ENCODE results near the gene GJC2. TPM values are rescaled to one million over a fixed set of nuclear protein-coding genes. Genes with fewer than 3 reads are reported as not detected.

Gene GJC2
- total RNA-seq, 2 donors from 2014 or later, result 0.95 to 3.6 TPM

DNA sequence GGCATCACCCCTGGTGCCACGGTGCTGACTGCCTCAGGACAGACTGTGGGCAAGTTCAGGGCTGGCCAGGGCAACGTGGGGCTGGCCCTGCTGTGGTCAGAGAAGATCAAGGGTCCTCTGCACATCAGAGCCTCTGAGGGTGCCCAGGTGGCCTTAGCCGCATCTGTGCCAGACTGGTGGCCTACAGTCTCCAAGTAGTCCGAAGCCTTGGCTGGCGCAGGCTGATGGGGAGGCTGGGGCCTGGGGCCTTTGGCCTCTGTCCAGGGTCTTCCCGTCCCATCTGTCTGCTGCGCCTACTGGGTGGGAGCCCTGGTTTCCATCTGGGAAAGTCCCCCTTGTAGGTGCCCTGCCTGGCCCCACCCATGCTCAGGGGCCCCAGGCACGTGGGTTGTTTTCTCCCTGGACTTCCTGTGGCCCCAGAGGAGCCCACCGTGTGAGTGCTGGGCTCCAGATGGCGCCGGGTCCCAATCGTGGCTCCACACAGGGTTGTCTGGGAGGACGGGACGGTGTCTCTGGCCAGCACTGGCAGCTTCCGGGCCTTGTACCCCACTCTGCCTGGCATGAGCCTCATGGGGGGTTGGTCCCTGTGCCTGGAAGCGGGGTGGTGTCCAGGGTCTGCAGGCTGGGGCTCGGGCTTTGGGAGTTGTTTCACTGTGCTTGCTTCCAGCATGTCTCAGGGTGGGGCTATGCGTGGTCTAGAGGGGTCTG is 25.7 kb downstream of the GJC2 start:
- peaks cover 10% of the 10 kb centered on the region for H3K36me3 ChIP-seq
- no peak overlapping the region for H3K4me3 ChIP-seq
- H3K4me1 ChIP-seq (ENCODE audit: control insufficient read depth in 1 of 2, low read depth in 2 of 2), result no peaks in the 10 kb centered on the region
- no peak for DNase-seq (ENCODE audit: low spot score)
- H3K27ac ChIP-seq, result no peak overlapping the region
- H3K27me3 ChIP-seq (replicated peaks; ENCODE audit: insufficient read depth), result no peaks in the 10 kb centered on the region
- ATAC-seq (ENCODE audit: insufficient number of reproducible peaks, low FRiP score, low read depth), result no peak
- TF ChIP-seq CTCF (IDR thresholded peaks at IDR 0.05), result no peak
- H3K9me3 ChIP-seq, result no peaks in the 10 kb centered on the region

DNA sequence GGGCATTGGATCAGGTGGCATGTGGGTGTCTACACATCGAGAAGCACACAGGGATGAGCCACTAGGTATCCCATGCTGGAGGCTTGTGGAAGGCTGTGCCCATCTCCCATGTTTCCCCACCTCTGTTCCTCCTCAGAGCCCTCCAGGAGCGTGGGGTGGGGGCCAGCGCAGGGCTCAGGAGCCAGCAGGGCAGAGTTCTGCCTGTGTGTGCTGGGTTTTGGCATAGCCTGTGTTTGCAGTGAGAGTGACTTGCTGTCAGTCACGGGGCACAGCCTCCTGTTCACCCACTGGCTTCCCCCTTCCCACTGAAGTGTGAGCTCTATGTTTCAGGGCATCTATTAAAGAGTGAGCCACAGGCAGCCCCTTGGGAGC is 26.3 kb downstream of the GJC2 start:
- DNase-seq (ENCODE audit: low spot score) (no peak), ATAC-seq (ENCODE audit: insufficient number of reproducible peaks, low FRiP score, low read depth) (no peak)
- H3K27me3 ChIP-seq (replicated peaks; ENCODE audit: insufficient read depth), result no peaks in the 10 kb centered on the region
- no peaks in the 10 kb centered on the region for H3K4me1 ChIP-seq (ENCODE audit: control insufficient read depth in 1 of 2, low read depth in 2 of 2)
- peaks cover 10% of the 10 kb centered on the region for H3K36me3 ChIP-seq
- no peak overlapping the region for H3K27ac ChIP-seq
- TF ChIP-seq CTCF (IDR thresholded peaks at IDR 0.05), result no peak
- no peaks in the 10 kb centered on the region for H3K9me3 ChIP-seq
- no peak overlapping the region for H3K4me3 ChIP-seq

GRCh38 chr1:228176461-228177182 is 26.9 kb downstream of the GJC2 start:
- DNase-seq (ENCODE audit: low spot score) (no peak), ATAC-seq (ENCODE audit: insufficient number of reproducible peaks, low FRiP score, low read depth) (no peak)
- Histone ChIP-seq H3K4me3 (no peak overlapping the region), H3K9me3 (no peaks in the 10 kb centered on the region), H3K36me3 (peaks cover 10% of the 10 kb centered on the region), H3K27me3 (replicated peaks; ENCODE audit: insufficient read depth) (no peaks in the 10 kb centered on the region), H3K4me1 (ENCODE audit: control insufficient read depth in 1 of 2, low read depth in 2 of 2) (no peaks in the 10 kb centered on the region), H3K27ac (no peak overlapping the region)
- TF ChIP-seq CTCF (IDR thresholded peaks at IDR 0.05), result no peak

- ATAC-seq (ENCODE audit: insufficient number of reproducible peaks, low FRiP score, low read depth), result no peak
- Histone ChIP-seq H3K4me1 (ENCODE audit: control insufficient read depth in 1 of 2, low read depth in 2 of 2) (no peaks in the 10 kb centered on the region), H3K27me3 (replicated peaks; ENCODE audit: insufficient read depth) (no peaks in the 10 kb centered on the region), H3K36me3 (peaks cover 10% of the 10 kb centered on the region), H3K4me3 (no peak overlapping the region), H3K27ac (no peak overlapping the region), H3K9me3 (no peaks in the 10 kb centered on the region)
- no peak for DNase-seq (ENCODE audit: low spot score)
- no peak for TF ChIP-seq CTCF (IDR thresholded peaks at IDR 0.05)
These were observed 27.4 kb downstream of the GJC2 start for GRCh38 chr1:228177183-228177475.

DNA sequence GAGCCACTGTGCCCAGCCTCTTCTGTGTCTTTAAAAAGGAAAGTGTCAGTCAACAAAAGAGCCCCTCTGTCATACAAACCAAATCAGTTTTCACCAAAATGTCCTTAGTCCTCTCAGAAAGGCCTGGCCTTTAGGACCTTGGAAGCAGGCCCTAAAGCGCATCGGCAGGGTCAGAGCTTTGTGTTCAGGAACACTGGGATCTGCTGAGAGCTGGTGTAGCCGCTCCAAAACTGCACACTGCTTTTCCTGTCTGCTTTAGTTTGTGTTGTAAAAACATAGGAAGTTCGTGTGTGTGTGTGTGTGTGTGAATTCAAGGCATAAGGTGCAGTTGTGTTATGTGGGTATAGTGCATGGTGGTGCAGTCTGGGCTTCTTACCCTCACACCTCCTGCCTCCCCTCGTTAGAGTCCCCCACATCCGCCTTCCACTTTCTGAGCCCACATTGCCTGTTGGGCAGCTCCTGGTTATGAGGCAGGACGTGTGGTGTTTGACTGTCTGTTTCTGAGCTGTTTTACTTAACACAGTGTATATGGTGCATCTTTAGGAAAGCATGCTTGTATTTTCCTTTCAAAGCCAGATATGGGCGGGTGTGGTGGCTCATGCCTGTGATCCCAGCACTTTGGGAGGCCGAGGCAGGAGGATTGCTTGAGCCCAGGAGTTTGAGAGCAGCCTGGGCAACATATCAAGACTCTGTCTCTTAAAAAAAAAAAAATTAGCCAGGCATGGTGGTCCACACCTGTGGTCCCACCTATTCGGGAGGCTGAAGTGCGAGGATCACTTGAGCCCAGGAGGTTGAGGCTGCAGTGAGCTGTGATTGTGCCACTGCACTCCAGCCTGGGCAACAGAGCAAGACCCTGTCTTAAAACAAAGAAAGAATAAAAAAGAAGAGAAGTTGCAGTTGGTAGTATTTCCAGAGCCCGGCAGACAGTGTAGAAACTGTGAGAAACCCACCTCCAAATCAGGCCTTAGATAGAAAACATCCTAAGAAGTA is 28.3 kb downstream of the GJC2 start:
- Histone ChIP-seq H3K36me3 (peaks cover 10% of the 10 kb centered on the region), H3K4me1 (ENCODE audit: control insufficient read depth in 1 of 2, low read depth in 2 of 2) (no peaks in the 10 kb centered on the region), H3K4me3 (no peak overlapping the region), H3K27ac (no peak overlapping the region), H3K27me3 (replicated peaks; ENCODE audit: insufficient read depth) (no peaks in the 10 kb centered on the region), H3K9me3 (no peaks in the 10 kb centered on the region)
- no peak for TF ChIP-seq CTCF (IDR thresholded peaks at IDR 0.05)
- DNase-seq (ENCODE audit: low spot score), result no peak
- no peak for ATAC-seq (ENCODE audit: insufficient number of reproducible peaks, low FRiP score, low read depth)

Data from thoracic aorta (tissue), 2 donors.